Hepatocyte (in vitro differentiated cells): ENCODE data around the gene LRRK1. TPM values are rescaled to one million over a fixed set of nuclear protein-coding genes. Genes with fewer than 3 reads are reported as not detected.
A peak's percentile ranks its signal among the peaks of the same experiment; 100 is the strongest.

Experiments
- DNase-seq: peaks from one replicate; pipeline ENCODE4 v3.0.0-alpha.2; 2016; ENCODE audit warnings: low spot score
- H2AFZ ChIP-seq: fragments of 200-600 bp; sonication (generic); 2 replicates; pipeline ENCODE4 v1.6.0; 2016; ENCODE audit warnings: antibody characterized with exemption, mild to moderate bottlenecking
- H3K27ac ChIP-seq: fragments of 200-600 bp; sonication (generic); 2 replicates; pipeline ENCODE4 v1.5.1; 2016; ENCODE audit warnings: mild to moderate bottlenecking
- H3K27me3 ChIP-seq: fragments of 200-600 bp; sonication (generic); 2 replicates; pipeline ENCODE4 v1.6.1; 2016
- H3K36me3 ChIP-seq: fragments of 200-600 bp; sonication (generic); replicated peaks from 2 replicates; pipeline ENCODE4 v1.5.1; 2016; ENCODE audit warnings: low read depth; ENCODE audit not compliant: insufficient read depth
- H3K4me1 ChIP-seq: fragments of 200-600 bp; sonication (generic); 2 replicates; pipeline ENCODE4 v1.5.1; 2016; ENCODE audit warnings: mild to moderate bottlenecking, moderate library complexity; ENCODE audit not compliant: insufficient read depth
- H3K4me2 ChIP-seq: fragments of 200-600 bp; sonication (generic); 2 replicates; pipeline ENCODE4 v1.6.0; 2016
- H3K4me3 ChIP-seq: fragments of 200-600 bp; sonication (generic); 2 replicates; pipeline ENCODE4 v1.5.1; 2016; ENCODE audit warnings: mild to moderate bottlenecking
- H3K79me2 ChIP-seq: fragments of 200-600 bp; sonication (generic); 2 replicates; pipeline ENCODE4 v1.6.0; 2017; ENCODE audit warnings: mild to moderate bottlenecking
- H3K9me2 ChIP-seq: fragments of 200-600 bp; sonication (generic); replicated peaks from 2 replicates; pipeline ENCODE4 v1.6.0; 2017; ENCODE audit warnings: mild to moderate bottlenecking; ENCODE audit not compliant: insufficient read depth
- H3K9me3 ChIP-seq: fragments of 200-600 bp; sonication (generic); 2 replicates; pipeline ENCODE4 v1.5.1; 2016; ENCODE audit warnings: low read depth, mild to moderate bottlenecking
- H4K20me1 ChIP-seq: fragments of 200-600 bp; sonication (generic); 2 replicates; pipeline ENCODE4 v1.6.0; 2016; ENCODE audit warnings: mild to moderate bottlenecking; ENCODE audit not compliant: insufficient read depth, poor library complexity, severe bottlenecking
- EZH2 ChIP-seq: fragments of 200-600 bp; sonication (generic); IDR thresholded peaks from 2 replicates; pipeline ENCODE4 v1.6.1; 2016; ENCODE audit warnings: antibody characterized with exemption, mild to moderate bottlenecking, borderline replicate concordance
- EZH2phosphoT487 ChIP-seq: fragments of 200-600 bp; sonication (generic); IDR thresholded peaks from one replicate; pipeline ENCODE4 v1.6.1; 2018; ENCODE audit warnings: antibody characterized with exemption, mild to moderate bottlenecking, low read depth, moderate library complexity; ENCODE audit not compliant: unreplicated experiment, severe bottlenecking
- WGBS: methylation state at CpG from one replicate; pipeline ENCODE4 v1.1.6; 2016; ENCODE audit warnings: low lambda C conversion rate; ENCODE audit errors: missing lambda C conversion rate; 5-methylcytosine and 5-hydroxymethylcytosine counted together
- polyA plus RNA-seq: library from polyadenylated mRNA; unstranded; fragments of >200 nt; fragmentation: Nextera tagmentation; extraction: Ambion mirVana; gene quantifications from 2 replicates; pipeline ENCODE4 v1.2.1, GENCODE V29; 2016
- total RNA-seq: library from RNA; depleted of rRNA; stranded (reverse); fragments of >200 nt; gene quantifications from 2 replicates; pipeline ENCODE4 v1.2.3, GENCODE V29; 2014
- TF ChIP-seq, protein P1 (sequence below): fragments of 200-600 bp; sonication (generic); IDR thresholded peaks from 2 replicates; pipeline ENCODE4 v1.5.1; 2016; ENCODE audit warnings: antibody characterized with exemption, mild to moderate bottlenecking; ENCODE audit not compliant: poor library complexity

LRRK1 gene
- total and polyA plus RNA-seq, 2 experiments from 2014 or later: 2.1 TPM

- H3K79me2 ChIP-seq: no peaks in the 10 kb centered on the region
- no peaks in the 10 kb centered on the region for H3K36me3 ChIP-seq
- no peak overlapping the region for H3K27ac ChIP-seq
- no peaks in the 10 kb centered on the region for H4K20me1 ChIP-seq
- H3K27me3 ChIP-seq: no peaks in the 10 kb centered on the region
- H2AFZ ChIP-seq: no peak overlapping the region
- no peaks in the 10 kb centered on the region for H3K9me2 ChIP-seq
- TF ChIP-seq, protein P1, sequence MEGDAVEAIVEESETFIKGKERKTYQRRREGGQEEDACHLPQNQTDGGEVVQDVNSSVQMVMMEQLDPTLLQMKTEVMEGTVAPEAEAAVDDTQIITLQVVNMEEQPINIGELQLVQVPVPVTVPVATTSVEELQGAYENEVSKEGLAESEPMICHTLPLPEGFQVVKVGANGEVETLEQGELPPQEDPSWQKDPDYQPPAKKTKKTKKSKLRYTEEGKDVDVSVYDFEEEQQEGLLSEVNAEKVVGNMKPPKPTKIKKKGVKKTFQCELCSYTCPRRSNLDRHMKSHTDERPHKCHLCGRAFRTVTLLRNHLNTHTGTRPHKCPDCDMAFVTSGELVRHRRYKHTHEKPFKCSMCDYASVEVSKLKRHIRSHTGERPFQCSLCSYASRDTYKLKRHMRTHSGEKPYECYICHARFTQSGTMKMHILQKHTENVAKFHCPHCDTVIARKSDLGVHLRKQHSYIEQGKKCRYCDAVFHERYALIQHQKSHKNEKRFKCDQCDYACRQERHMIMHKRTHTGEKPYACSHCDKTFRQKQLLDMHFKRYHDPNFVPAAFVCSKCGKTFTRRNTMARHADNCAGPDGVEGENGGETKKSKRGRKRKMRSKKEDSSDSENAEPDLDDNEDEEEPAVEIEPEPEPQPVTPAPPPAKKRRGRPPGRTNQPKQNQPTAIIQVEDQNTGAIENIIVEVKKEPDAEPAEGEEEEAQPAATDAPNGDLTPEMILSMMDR: no peak
- TF ChIP-seq EZH2phosphoT487 (no peak), EZH2 (no peak)
- no peak overlapping the region for H3K4me2 ChIP-seq
- H3K9me3 ChIP-seq: no peaks in the 10 kb centered on the region
- DNase-seq: peak; percentile 3
- no peaks in the 10 kb centered on the region for H3K4me1 ChIP-seq
- 79% methylated on average over 10 of the region's 10 CpGs for WGBS
- H3K4me3 ChIP-seq: no peak overlapping the region
These were observed 131.6 kb downstream of the LRRK1 start for GRCh38 chr15:101050623-101051290.

DNA sequence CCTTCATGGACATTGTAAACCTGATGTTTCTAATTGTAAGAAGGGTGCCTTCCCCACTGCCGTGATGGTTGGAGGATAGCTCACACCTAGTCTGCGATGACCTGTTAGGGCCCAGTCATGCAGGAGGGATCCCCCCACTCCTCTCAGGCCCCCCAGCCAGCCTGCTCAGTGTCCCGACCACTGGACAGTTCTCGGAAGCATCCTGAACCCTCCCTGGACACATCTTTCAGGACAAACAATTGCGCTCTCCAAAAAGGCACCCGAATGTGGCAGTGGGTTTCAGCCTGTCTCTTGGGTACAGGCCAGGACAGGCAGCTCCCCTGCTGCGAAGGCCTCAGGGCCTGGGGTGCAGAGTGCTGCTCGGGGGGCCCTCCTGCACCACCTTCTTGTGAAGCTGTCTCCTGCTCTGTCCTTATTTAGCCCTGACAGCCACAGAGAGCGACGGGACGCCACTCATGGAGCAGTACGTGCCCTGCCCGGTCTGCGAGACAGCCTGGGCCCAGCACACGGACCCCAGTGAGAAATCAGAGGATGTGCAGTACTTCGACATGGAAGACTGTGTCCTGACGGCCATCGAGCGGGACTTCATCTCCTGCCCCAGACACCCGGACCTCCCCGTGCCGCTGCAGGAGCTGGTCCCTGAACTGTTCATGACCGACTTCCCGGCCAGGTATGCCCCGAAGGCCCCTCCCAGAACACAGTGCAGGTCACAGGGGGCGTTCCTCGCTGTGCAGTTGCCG, 132.3 kb downstream of the LRRK1 start:
- no peaks in the 10 kb centered on the region for H3K36me3 ChIP-seq
- no peaks in the 10 kb centered on the region for H3K79me2 ChIP-seq
- no peaks in the 10 kb centered on the region for H4K20me1 ChIP-seq
- no peak overlapping the region for H3K27ac ChIP-seq
- H3K4me3 ChIP-seq: no peak overlapping the region
- H3K27me3 ChIP-seq: no peaks in the 10 kb centered on the region
- no peaks in the 10 kb centered on the region for H3K9me3 ChIP-seq
- 91% methylated on average over 26 of the region's 28 CpGs for WGBS
- no peaks in the 10 kb centered on the region for H3K9me2 ChIP-seq
- TF ChIP-seq, protein P1: no peak
- no peak for TF ChIP-seq EZH2phosphoT487
- no peak for TF ChIP-seq EZH2
- no peak overlapping the region for H2AFZ ChIP-seq
- H3K4me2 ChIP-seq: no peak overlapping the region
- peak; percentile 1 for DNase-seq
- no peaks in the 10 kb centered on the region for H3K4me1 ChIP-seq

- 81% methylated on average over 13 of the region's 13 CpGs for WGBS
- H4K20me1 ChIP-seq: no peaks in the 10 kb centered on the region
- H3K79me2 ChIP-seq: no peaks in the 10 kb centered on the region
- TF ChIP-seq EZH2phosphoT487 (no peak), EZH2 (no peak)
- TF ChIP-seq, protein P1: no peak
- no peaks in the 10 kb centered on the region for H3K4me1 ChIP-seq
- H3K27ac ChIP-seq: no peak overlapping the region
- H2AFZ ChIP-seq: no peak overlapping the region
- peak; percentile 1 for DNase-seq
- no peaks in the 10 kb centered on the region for H3K36me3 ChIP-seq
- H3K9me2 ChIP-seq: no peaks in the 10 kb centered on the region
- H3K27me3 ChIP-seq: no peaks in the 10 kb centered on the region
- H3K9me3 ChIP-seq: no peaks in the 10 kb centered on the region
- no peak overlapping the region for H3K4me3 ChIP-seq
- H3K4me2 ChIP-seq: no peak overlapping the region
These were observed 133.0 kb downstream of the LRRK1 start for GRCh38 chr15:101052031-101052620.
